ENCODE results near the gene SMC3.

Gene SMC3

DNA sequence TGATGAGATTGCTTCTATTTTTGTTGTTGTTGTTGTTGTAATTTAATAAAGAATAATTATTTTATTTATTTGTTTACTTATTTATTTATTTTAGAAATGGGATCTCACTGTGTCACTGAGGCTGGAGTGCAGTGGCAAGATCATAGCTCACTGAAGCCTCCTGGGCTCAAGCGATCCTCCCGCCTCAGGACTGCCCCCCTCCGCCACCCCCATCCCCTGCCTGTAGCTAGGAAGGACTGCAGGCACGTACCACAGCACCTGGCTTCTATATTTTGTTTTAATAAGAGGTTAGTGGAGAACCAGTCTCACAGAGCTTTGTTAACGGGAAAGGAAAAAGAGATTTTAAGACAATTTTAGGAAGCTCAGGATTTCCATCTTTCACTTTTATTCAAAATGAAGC lies 19.5 kb upstream of the SMC3 start:
- Histone ChIP-seq H3K4me3 (IDR thresholded peaks at IDR 0.05; ENCODE audit: insufficient read depth, low read depth, low read length) (no peak overlapping the region), H3K27me3 (ENCODE audit: insufficient read depth, low read depth) (no peaks in the 10 kb centered on the region), H3K36me3 (ENCODE audit: insufficient read depth) (no peaks in the 10 kb centered on the region), H3K4me1 (ENCODE audit: low read depth, poor library complexity, severe bottlenecking) (peaks cover 22% of the 10 kb centered on the region), H3K4me2 (no peak overlapping the region), H3K79me2 (ENCODE audit: insufficient read depth, low read depth) (no peaks in the 10 kb centered on the region), H4K20me1 (ENCODE audit: insufficient read depth) (no peaks in the 10 kb centered on the region), H3K27ac (no peak overlapping the region), H3K9ac (no peak overlapping the region), H2AFZ (ENCODE audit: low read depth) (no peak overlapping the region)
- TF ChIP-seq CTCF (conservative IDR thresholded peaks at IDR 0.05; ENCODE audit: low read depth, low read length), result no peak

DNA sequence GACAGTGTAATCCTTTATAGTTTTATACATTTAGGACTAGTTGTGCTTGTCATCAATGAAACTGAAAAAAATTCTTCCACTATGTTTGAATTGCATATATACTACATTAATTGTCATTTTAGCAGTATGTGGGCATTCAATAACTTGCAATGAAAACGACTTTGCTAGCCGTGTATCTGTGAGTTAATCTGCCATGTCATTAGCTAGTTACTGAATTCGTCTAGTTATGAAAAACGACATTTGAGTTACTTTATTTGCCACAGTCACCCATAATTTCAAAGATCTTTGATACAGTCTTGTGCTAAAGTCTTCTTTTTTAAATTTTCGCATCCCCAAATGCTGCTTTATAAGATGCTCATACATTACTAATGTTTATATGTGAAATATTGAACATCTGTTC lies 18.3 kb upstream of the SMC3 start:
- Histone ChIP-seq H3K27ac (no peak overlapping the region), H3K4me1 (ENCODE audit: low read depth, poor library complexity, severe bottlenecking) (peaks cover 22% of the 10 kb centered on the region), H3K36me3 (ENCODE audit: insufficient read depth) (no peaks in the 10 kb centered on the region), H3K9ac (no peak overlapping the region), H2AFZ (ENCODE audit: low read depth) (no peak overlapping the region), H3K4me3 (IDR thresholded peaks at IDR 0.05; ENCODE audit: insufficient read depth, low read depth, low read length) (no peak overlapping the region), H3K79me2 (ENCODE audit: insufficient read depth, low read depth) (no peaks in the 10 kb centered on the region), H3K4me2 (no peak overlapping the region), H4K20me1 (ENCODE audit: insufficient read depth) (no peaks in the 10 kb centered on the region), H3K27me3 (ENCODE audit: insufficient read depth, low read depth) (no peaks in the 10 kb centered on the region)
- TF ChIP-seq CTCF (conservative IDR thresholded peaks at IDR 0.05; ENCODE audit: low read depth, low read length), result no peak

GRCh38 chr10:110553905-110554304 lies 13.6 kb upstream of the SMC3 start:
- no peaks in the 10 kb centered on the region for H3K79me2 ChIP-seq (ENCODE audit: insufficient read depth, low read depth)
- H3K4me1 ChIP-seq (ENCODE audit: low read depth, poor library complexity, severe bottlenecking), result peaks cover 6% of the 10 kb centered on the region
- H3K36me3 ChIP-seq (ENCODE audit: insufficient read depth), result no peaks in the 10 kb centered on the region
- H3K27me3 ChIP-seq (ENCODE audit: insufficient read depth, low read depth), result no peaks in the 10 kb centered on the region
- TF ChIP-seq CTCF (conservative IDR thresholded peaks at IDR 0.05; ENCODE audit: low read depth, low read length), result no peak
- no peak overlapping the region for H2AFZ ChIP-seq (ENCODE audit: low read depth)
- H3K9ac ChIP-seq, result no peak overlapping the region
- no peak overlapping the region for H3K27ac ChIP-seq
- no peaks in the 10 kb centered on the region for H4K20me1 ChIP-seq (ENCODE audit: insufficient read depth)
- H3K4me2 ChIP-seq, result no peak overlapping the region
- no peak overlapping the region for H3K4me3 ChIP-seq (IDR thresholded peaks at IDR 0.05; ENCODE audit: insufficient read depth, low read depth, low read length)

DNA sequence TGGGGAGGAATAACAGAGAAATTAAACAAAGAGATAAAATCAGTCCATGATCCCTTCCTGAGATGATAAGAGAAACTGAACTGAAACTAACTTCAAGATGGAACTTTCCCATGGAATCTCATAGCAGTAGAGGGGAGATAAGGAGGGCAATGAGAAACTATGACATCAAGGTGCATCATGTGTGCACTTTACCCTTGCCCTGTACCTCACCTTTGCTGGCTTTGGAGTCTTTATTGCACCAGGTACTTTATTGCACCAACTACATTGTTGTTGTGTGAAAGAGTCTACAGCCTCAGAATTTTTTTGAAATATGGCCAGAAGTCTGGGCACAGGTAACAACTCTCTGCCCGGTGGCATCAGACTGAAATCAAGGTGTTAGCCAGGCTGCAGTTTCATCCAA lies 11.2 kb upstream of the SMC3 start:
- no peak overlapping the region for H3K4me3 ChIP-seq (IDR thresholded peaks at IDR 0.05; ENCODE audit: insufficient read depth, low read depth, low read length)
- H3K79me2 ChIP-seq (ENCODE audit: insufficient read depth, low read depth), result no peaks in the 10 kb centered on the region
- TF ChIP-seq CTCF (conservative IDR thresholded peaks at IDR 0.05; ENCODE audit: low read depth, low read length), result no peak
- no peak overlapping the region for H2AFZ ChIP-seq (ENCODE audit: low read depth)
- no peak overlapping the region for H3K4me2 ChIP-seq
- no peak overlapping the region for H3K27ac ChIP-seq
- peaks cover 6% of the 10 kb centered on the region for H3K4me1 ChIP-seq (ENCODE audit: low read depth, poor library complexity, severe bottlenecking)
- no peak overlapping the region for H3K9ac ChIP-seq
- no peaks in the 10 kb centered on the region for H4K20me1 ChIP-seq (ENCODE audit: insufficient read depth)
- no peaks in the 10 kb centered on the region for H3K27me3 ChIP-seq (ENCODE audit: insufficient read depth, low read depth)
- H3K36me3 ChIP-seq (ENCODE audit: insufficient read depth), result no peaks in the 10 kb centered on the region

All from KMS-11 (cell line).